HG03571 (cell line): ENCODE measurements around the gene XRCC5.

ENCODE experiments used
- ATAC-seq: cut with Tn5 transposase; IDR thresholded peaks from one replicate; pipeline ENCODE4 v1.9.1; 2021; ENCODE audit not compliant: unreplicated experiment

XRCC5 gene

DNA sequence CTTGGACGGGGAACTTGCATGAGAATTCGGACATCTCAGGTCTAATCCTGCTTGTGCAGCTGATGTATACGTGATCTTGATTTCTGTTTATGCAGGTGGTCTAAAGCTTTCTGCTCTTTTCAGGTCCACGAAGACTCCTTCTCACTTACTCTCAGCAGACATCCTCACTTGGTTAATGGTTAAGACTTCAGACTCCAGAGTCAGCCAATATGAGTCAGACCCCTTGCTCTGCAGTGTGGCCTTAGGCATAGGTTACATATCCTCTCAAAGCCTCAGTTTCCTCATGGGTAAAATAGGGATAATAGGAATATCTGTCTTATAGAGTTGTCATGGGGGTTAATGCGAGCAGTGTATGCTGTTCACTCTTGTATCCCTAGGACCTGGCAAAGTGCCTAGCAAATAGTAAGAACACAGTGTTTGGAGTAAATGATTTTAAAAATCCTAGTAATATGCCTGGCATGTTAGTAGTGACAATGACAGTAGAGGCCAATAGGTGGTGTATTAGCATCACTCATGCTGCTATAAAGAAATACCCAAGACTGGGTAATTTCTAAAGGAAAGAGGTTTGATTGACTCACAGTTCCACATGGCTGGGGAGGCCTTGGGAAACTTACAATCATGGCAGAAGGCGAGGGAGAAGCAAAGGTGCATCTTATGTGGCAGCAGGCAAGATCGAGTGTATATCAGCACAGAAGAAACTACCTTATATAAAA is 42.3 kb downstream of the XRCC5 start:
- ATAC-seq = no peak

DNA sequence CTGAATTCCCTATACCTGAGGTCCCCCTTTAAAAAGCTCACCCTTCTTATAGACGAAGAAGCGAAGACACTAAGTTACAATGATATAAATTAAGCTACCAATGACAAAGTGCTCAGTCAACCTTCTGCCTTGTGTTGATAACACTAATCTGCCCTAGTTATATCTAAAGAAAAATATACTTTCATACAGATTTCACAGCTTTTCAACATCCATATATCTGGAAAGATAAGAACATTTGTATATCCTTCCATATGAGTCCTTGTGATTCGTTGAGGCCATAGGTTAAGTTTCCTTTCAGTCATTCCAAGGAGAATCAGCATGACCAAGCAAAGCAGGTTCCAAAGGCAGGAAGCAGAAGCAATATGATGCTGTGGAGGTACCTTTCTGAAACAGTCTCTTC is 46.8 kb downstream of the XRCC5 start:
- no peak for ATAC-seq

DNA sequence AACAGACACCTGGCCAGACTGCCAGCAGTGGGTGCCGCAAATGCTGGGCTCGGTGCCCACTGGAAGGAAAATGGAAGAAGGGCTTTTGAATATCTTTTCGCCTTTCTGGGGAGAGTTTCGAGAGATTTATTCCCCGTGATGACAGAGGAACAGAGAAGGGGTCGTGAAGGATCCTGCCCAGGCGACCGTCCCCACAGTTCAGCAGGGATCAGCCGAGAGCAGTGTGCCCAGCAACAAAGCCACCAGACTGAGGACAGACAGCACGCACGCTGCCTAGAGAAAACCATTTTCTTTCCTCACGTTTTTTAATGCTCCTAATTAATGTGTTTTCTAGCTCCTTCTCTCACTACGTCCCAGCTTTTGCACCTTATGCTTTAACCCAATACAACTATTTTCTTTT is 47.7 kb downstream of the XRCC5 start:
- ATAC-seq = no peak

DNA sequence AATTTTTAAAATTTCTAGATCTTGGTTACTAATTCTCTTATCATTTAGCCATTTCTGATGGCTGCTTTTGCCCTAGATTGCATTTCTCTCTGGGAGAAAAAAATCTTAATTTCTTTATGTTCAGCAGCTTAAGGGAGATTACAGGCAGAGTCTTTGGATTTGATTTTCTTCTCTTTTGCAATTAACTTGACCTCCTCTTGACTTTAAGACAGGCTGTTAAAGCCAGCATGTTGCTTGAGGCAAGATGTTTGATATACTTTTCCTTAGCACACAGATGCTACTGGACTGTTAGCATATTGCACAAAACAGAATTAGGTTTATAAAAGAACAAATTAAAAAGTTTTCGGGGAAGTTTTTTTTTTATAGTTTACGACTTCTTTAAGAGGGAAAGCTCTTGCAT is 50.0 kb downstream of the XRCC5 start:
- no peak for ATAC-seq

DNA sequence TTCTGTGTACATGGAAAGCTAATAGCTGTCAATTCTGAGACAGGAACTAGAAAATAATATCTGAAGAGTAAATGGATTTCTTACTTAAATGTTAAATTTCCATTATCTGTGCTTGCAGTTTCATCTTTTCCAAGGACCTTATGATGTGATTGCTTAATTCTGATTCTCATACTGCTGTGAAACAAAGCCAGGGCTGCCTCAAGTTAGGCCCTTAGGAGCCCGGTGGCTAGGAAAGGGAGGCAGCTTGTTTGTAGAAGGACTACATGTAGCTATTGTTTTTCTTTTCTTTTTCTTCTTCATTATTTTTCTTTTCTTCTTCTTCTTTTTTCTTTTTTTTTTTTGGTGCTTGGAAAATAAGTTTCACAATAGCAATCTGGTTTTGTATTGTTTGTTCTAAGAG is 50.5 kb downstream of the XRCC5 start:
- ATAC-seq = no peak

DNA sequence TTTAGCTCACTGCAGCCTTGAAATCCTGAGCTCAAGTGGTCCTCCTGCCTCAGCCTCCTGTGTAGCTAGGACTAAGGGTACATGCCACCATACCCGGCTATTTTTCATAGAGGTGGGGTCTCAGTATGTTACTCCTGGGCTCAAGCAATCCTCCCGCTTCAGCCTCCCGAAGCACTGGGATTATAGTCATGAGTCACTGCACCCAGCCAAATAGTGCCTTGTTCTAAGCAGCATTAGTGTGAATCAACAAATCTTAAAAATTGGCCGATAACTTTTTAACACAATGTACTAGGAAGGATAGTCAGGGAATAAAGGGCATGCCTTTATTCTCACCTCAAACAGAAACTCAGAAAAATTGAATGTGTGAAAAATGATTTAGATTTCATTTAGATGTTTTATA is 51.6 kb downstream of the XRCC5 start:
- ATAC-seq = no peak

DNA sequence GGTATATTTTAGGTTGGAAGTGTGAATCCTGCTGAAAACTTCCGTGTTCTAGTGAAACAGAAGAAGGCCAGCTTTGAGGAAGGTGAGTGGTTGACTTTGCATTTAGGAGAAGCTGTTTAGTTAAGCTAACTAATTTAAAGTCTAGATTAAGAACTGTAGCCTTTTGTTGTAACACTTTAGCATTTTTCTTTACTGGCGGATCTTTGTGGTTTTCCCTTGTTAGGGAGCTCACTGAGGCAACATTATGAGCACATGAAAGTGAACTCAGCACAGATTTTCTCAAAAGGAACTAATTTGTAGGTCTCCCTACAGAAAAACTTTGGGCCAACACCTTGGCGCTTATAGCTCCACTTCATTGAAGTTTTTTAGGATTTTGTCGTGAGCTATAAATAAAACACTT is 52.8 kb downstream of the XRCC5 start:
- ATAC-seq = no peak

DNA sequence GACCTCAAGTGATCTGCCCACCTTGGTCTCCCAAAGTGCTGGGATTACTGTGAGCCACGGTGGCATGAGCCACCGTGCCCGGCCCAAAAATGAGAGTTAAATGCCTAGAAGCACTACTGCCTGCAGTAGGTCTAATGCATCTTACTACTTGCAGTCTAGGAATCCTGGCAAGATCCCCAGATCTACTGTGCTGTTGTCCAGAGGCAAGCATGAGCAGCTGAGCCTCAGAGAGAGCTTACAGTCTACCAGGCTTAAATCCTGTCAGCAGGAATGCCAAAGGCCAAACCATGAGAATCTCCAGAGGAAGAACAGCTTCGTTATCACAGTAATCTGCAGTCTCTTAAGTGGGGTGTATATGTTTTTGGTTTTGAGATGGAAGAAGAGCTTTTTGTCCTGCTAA is 54.4 kb downstream of the XRCC5 start:
- ATAC-seq = no peak

DNA sequence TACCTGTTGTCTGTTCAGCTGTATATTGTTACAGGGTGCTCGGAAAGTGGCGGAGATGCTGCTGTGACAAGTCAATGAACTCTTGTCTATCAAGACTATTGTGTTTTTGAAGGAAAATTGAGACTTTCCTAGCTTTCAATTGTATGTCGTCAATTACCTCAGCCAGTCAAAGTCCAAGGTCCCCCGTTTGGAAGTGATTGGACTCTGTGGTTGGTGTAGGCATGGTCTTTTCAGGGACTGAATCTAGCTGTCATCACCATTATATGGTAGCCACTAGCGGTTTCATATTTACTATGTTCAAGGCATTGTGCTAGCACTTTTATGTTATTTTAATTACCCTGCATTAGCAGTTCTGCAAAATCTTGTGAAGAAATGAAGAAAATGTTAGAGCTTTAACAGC is 54.9 kb downstream of the XRCC5 start:
- ATAC-seq = no peak

DNA sequence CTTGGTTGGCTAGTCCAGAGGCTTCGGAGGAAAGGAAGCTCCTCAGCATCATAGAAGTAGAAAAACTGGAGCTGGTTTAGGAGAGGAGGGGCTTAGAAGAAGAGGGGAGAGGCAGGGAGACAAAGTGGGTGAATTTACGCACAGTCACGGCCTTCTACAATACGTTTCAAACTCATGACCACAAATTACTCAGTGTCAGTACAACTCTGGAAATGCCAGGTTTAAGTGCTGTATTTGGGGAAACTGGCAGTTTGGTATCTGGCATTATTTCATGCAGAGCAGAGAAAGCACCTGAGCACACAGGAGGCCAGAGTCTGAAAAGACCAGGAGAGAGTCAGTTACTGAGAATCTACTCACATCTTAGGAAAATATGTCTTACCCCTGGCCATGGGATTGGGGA is 55.4 kb downstream of the XRCC5 start:
- ATAC-seq = no peak

DNA sequence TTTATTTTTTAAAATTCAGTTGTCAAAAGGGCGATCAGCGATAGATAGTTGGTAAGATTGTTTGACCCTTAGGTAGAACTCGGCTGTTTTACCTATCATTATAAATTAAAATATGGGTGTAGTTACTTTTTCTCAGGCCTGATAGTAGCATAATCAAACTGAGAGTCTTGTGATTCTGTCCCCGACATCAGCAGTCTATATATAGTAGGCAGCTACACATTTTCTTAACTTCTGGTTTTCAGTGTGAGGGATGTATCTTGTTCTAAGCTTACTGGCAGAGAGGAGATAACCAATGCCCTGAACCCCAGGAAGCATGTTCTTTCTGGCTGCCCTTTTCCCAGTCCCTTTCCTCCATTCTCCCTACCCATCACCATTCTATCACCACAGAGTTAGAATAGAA is 56.6 kb downstream of the XRCC5 start:
- ATAC-seq = no peak

GRCh38 chr2:216169087-216169486 is 59.9 kb downstream of the XRCC5 start:
- ATAC-seq = no peak

- no peak for ATAC-seq
These were observed 61.1 kb downstream of the XRCC5 start for GRCh38 chr2:216170076-216170763.

DNA sequence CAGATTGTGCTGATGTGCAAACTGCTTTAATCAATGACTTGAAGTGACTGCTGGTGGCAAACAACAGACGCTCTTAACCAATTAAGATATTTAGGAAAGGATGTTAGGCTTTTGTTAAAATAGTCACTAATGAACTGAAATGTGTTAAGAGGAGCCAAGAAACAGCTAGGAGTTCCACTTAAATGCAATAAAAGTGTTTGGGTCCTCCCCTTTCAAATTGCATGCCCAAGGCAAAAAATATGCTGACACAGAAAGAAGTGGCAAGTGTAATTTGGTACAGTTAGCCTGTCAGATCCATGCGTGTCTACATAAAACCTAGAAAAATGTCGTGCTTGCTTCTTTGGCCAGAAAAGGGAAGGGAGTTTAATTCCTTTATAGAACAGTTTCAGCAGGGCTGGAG is 61.9 kb downstream of the XRCC5 start:
- ATAC-seq = no peak

DNA sequence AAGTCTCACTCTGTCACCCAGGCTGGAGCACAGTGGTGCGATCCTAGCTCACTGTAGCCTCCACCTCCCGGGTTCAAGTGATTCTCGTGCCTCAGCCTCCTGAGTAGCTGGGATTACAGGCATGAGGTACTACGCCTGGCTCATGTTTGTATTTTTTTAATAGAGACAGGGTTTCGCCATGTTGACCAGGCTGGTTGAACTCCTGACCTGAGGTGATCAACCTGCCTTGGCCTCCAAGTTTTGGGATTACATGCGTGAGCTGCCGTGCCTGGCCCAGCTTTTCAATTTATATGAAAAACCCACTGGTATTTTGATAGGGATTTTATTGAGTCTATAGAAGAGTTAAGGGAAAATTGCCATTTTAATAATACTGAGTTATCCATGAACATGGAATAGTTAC is 63.3 kb downstream of the XRCC5 start:
- no peak for ATAC-seq

DNA sequence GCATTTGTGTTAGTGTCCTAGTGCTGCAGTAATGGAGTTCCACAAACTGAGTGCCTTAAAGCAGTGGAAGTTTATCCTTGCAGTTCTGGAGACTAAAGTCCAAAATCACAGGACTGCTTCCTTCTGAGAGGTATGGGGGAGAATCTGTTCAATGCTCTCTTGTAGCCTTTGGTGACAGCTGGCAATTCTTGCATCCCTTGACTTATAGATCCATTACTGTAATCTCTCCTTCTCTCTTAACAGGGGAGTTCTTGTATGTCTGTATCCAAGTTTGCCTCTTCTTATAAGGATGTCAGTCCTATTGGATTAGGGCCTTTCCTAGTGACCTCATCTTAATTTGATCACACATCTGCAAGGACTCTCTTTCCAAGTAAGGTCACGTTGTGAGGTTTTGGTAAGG is 69.9 kb downstream of the XRCC5 start:
- ATAC-seq = no peak

GRCh38 chr2:216181351-216181750 is 72.2 kb downstream of the XRCC5 start:
- no peak for ATAC-seq

DNA sequence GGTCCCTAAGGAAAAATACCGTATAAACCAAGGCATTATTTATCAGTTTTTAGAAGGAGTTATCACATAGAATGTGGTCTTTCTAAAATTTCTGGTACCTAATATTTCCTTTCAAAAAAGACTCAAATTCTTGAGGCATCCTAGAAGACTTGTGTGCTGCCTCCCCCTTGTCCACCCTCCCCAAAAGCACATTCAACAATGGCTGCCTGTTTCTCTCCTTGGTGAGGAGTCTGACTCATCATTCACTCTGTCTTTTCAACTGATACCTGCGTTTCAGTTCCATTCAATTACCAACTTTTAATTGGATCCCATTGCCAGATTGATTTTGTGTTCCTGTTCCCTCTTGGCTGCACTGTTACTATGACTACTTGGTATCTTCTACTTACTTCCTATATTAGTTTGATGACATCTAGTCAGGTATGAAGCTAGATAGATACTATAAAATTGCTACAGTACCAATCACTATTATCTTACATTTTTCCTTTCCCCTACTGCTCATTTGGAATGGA is 72.9 kb downstream of the XRCC5 start:
- no peak for ATAC-seq

DNA sequence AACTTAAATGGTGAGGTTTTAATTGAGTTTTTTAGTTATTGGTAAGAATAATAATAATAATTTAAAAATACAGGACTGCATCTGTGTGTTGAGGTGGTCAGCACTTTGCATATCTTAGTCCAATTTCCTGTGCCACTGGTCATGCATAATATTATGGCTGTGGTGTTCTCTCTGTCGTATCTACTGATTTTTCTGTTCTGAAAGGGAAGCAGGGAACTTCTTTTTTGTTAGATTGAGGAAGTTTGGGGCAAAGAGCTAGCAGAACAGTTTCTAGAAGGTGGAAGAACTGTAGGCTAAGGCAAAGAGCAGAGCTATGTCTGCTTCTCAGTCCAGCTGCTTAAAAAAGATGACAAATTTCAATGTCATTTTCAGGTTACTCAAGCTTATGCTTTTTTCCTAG is 74.3 kb downstream of the XRCC5 start:
- ATAC-seq = peak; percentile 62

DNA sequence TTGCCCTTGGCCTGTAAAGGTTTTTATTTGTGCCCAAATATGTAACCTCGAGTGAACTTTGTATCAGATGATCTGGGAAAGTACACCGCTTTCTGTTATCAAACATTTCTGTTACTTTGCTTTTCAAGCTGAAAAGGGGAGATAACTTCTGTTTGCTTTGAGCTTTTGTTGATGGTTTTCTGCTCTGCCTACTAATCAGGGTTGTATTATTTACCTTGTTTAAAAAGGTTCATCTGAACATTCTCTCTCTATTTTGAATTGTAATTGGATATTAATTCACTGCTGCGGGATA is 79.4 kb downstream of the XRCC5 start:
- ATAC-seq = no peak

DNA sequence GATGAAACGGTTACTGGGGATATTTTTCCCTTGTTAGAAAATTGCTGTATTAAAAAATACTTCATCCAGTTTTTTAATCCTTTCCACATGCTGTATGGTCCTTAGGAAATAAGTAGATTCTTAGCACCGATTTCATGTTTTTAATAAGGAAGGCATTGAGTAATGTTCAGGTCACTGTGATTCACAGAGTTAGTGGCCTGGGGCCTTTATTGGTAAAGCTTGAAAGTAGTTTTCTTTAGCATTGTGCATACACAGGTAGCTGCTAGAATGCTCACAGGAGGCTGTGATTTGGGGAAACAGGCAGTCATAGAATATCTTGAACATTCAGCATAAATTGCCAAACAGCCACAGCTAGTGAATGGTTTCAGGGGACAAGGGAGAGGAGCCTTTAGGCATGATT is 79.8 kb downstream of the XRCC5 start:
- no peak for ATAC-seq

GRCh38 chr2:216189410-216189809 is 80.3 kb downstream of the XRCC5 start:
- no peak for ATAC-seq

DNA sequence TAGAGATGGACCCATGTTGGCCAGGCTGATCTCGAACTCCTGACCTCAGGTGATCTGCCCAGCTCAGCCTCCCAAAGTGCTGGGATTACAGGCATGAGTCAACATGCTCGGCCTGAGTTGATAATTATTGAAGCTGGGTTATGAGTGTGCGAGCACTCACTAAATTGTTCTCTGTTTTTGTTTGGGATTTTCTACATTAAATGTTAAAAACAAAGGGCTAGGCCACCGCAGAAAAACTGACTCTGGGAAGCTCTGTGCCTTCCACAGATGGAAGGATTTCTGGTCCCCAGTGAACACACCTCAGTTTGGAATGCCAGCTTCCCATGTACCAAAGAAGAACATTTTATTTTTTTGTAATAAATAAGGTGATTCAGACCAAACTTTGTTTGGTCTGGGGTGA is 83.0 kb downstream of the XRCC5 start:
- no peak for ATAC-seq
